Lower leg skin (tissue), 3 donors: Measurements from ENCODE around the gene MTA2.

Experiments used
- POLR2A ChIP-seq, 2 donors: fragments of 450-650 bp; IDR thresholded peaks; one replicate each; pipeline ENCODE4 v1.6.1; 2016 to 2017; ENCODE audit warnings: antibody characterized with exemption in 2 of 2, mild to moderate bottlenecking in 1 of 2, moderate library complexity in 1 of 2
- TF ChIP-seq, protein P1 (sequence below), 3 donors: fragments of 450-650 bp; IDR thresholded peaks; one replicate each; pipeline ENCODE4 v1.5.1; 2016; ENCODE audit warnings: antibody characterized with exemption in 3 of 3, mild to moderate bottlenecking in 3 of 3, moderate library complexity in 2 of 3

DNA sequence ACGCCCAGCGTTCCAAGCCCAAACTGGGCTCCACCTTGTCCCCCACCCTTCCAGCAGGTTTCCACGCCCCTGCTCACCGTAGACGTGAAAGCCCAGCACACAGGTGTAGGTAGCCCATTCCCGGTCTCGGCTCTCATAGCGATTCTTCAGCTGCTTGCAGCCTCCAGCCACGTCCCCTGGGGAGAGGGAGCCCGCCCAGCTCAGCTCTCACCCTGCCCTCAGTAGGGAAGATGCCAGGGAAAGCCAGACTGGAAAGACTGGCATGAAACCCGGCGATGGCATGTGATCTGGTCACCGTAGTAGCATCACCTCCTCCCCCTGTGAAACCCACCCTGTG lies 1.4 kb upstream of the MTA2 start:
- TF ChIP-seq, protein P1, sequence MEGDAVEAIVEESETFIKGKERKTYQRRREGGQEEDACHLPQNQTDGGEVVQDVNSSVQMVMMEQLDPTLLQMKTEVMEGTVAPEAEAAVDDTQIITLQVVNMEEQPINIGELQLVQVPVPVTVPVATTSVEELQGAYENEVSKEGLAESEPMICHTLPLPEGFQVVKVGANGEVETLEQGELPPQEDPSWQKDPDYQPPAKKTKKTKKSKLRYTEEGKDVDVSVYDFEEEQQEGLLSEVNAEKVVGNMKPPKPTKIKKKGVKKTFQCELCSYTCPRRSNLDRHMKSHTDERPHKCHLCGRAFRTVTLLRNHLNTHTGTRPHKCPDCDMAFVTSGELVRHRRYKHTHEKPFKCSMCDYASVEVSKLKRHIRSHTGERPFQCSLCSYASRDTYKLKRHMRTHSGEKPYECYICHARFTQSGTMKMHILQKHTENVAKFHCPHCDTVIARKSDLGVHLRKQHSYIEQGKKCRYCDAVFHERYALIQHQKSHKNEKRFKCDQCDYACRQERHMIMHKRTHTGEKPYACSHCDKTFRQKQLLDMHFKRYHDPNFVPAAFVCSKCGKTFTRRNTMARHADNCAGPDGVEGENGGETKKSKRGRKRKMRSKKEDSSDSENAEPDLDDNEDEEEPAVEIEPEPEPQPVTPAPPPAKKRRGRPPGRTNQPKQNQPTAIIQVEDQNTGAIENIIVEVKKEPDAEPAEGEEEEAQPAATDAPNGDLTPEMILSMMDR (IDR thresholded peaks at IDR 0.05): no peak
- no peak for TF ChIP-seq POLR2A (IDR thresholded peaks at IDR 0.05)
